Stimulated activated CD4-positive, alpha-beta T cell treated with anti-CD3 and anti-CD28 coated beads, TNF-alpha, amount 100 ng/mL, for 1 hour (primary cell): ENCODE results near the gene ERC2.

Experiments
- DNase-seq, 3 donors: peaks; one replicate each; pipeline ENCODE4 v3.0.0-alpha.2; 2020; ENCODE audit warnings: low read depth in 3 of 3, low spot score in 1 of 3

ERC2 gene

DNA sequence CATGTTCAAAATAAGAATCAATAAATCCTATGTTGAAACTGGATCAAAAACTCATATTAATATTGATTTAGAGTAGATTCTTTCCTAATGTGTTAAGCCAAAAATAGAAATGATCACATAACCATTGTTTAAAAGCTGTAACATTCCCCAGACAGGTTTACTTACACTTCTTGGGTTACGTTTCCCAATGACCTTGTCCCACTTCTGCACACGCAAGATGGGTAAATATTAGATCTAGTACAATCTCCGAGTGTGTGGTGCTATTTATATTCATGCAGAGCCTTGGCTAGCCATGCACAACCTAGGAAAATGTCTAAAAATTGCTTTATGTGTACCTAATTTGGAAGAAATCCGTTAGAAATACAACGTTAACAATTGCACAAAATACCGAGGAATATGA lies 39.6 kb downstream of the ERC2 start:
- no peak for DNase-seq

DNA sequence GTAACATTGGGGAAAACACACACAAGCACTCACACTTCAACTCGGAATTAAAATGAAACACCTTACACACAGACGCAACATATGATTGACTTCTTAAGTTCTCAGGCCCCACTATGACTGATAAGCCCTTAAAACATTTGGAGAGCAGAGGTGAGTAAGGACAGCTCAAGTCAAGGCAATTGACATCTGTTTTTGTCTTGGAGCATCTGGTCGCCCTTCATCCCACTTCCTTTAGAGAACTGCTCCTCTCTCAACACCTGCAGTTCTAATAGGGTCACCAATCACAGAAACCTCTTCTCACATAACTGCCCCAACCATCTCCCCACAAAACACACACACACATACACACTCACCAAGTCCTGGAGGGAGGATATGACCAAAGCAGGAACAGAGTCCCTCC lies 43.4 kb downstream of the ERC2 start:
- no peak for DNase-seq

DNA sequence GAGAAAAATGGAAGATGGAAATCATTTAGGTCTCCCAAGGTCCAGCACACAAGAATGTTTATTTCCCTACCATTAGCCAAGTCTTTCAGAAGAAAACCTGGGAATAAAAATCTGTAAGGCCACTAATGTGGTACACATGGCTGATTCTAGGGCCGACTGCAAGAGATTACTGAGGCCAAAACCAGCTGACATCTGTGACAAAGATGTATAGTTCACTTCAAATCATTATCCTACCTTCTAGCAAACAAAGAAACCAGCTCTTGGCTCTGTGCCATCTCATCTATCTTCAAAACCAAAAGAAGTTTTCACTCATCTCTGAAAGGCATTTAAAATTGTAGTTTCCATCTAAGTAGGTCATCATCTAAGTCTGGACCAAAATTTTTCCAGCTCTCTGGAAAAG lies 43.9 kb downstream of the ERC2 start:
- DNase-seq, result no peak

DNA sequence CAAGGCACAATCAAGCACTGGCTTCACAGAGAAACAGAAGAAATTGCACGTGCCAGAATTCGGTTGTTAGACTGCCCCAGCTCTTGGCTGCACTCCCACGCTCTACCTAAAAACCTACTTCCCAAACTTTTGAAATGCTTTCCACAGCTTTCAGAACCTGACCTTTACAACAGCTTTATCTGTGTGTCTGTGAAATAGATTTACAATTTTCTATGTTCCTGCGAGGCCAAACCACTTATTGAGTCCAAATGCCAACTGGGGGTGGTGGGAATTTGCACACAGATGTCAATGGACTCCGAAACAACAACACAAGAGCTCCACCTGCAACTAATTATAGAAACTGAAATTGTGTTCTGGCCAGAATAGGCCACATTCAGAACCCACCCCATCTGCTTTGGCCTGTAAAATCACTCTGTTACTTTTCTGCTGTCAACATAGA lies 44.6 kb downstream of the ERC2 start:
- no peak for DNase-seq

DNA sequence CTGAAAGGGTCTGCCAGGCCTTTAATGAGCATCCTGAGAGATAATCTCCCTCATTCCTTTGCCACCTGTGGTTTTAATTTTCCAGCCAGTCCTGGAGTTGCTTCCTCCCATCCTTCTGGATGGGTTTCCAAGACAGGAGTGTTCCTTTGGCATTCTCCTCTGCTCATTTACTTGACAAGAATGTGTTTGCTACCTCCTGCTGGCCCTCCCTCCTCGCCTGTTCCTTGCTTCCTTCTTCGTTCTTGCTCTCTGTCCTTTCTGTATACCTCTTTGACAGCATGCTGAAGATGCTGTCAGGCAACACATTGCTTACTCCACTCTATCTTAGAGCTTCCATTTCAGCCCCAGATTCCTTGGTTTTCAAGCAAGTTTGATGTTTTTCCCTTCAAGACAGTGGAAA lies 46.0 kb downstream of the ERC2 start:
- no peak for DNase-seq

DNA sequence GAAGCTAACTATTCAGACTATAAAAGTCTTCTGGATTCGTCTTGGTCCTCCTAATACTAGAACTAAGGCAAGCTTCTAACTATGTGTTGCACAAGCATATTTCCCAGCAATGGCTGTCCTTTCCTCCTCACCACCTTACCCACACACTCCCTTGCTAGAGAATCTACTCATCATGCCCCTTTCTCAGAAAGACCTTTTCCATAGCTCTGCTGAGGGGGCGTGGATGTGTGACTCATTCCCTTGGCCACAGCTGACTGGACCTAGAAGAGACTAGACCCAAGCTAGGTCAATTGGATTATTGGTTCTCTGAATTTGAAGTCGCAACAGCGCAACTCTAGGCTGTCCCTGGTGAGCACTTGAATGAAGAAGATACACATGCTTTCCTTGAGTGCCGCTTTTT lies 47.1 kb downstream of the ERC2 start:
- no peak for DNase-seq

DNA sequence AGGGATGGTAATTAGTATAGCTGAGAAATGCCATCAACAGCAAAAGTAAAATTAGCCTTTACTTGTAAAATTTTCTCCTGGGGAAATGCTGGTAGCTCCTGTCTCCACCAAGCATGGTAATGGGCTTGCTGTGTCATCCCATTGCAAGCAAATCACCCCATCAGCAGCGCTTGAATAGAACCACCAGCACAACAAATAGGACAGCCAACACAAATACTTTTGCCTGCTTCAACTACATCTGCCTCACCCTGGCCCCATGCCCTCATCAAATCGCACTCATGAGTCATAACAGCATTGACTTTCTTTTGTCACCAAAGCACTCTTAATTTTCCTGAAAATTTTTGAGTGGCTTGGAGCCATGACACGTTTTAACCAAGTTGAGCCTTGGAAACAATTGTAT lies 52.6 kb downstream of the ERC2 start:
- no peak for DNase-seq

DNA sequence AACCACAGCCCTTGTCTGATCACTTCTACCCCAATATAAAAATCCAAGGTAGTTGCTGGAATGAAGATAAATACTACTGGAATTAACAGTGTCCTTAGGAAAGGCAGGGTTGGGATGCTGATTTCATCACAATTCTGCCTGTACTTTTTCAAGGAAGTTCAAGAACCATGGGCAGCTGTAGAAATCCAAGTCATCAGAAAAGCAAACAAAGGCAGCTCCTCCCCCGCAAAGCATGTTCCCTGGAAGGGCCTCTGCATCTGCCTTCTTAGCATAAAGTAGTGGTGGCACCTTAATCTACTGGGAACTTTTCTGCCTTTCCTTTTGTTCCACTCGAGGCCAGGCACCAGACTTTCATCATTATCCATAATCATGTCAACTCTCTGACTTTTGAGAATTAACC lies 54.4 kb downstream of the ERC2 start:
- DNase-seq, result no peak

DNA sequence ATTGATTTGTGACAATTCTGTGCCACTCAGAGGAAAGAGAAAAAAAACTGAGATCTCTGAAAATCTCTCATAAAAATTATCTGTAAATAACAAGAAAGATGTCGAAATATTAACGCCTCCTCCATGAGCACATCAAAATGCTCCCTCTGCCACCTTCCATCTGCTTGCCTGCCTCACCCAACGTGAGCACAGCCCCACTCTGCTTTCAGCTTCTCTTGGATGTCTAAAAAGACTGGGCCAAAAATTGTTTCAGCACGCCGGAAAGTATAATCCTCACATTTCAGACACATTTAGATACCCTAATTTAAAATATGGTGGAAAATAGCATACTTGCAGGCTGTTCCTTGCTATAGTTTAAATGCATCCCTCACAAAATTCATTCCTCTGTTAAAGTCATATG lies 57.1 kb downstream of the ERC2 start:
- no peak for DNase-seq

DNA sequence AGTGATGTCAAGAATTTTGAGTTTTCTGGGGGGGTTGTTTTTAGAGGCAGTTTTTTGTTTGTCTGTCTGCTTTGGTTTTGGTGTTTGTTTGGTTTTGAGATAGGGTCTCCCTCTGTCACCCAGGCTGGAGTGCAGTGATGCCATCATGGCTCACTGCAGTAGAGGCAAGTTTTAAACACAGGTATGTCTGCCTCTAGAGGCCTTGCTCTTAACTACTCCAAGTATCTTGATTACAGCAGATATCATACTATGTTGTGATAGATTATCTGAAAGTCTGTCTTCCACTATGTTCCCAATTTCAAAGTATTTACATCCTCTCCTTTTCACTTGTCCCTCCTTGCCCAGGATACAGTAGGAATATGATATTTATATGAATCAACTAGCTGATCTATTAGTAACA lies 57.7 kb downstream of the ERC2 start:
- DNase-seq, result no peak

DNA sequence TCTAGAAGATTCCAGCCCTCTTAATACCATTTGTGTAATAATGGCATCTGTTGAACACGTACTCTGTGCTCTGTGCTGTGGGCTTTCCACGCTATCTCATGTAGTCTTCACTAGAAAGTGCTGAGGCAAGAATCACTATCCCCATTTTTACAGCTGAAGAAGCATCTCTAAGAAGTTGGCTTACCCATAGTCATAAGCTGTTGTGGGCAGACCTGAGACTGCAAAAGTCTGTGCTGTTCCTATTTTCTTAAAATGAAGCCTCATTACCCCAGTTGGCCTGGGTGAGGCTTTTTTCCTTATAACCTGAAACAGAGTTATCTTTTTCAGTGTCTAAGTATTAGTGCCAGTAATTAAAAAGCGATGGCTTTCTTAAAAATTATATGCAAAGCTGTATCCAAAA lies 58.5 kb downstream of the ERC2 start:
- no peak for DNase-seq

DNA sequence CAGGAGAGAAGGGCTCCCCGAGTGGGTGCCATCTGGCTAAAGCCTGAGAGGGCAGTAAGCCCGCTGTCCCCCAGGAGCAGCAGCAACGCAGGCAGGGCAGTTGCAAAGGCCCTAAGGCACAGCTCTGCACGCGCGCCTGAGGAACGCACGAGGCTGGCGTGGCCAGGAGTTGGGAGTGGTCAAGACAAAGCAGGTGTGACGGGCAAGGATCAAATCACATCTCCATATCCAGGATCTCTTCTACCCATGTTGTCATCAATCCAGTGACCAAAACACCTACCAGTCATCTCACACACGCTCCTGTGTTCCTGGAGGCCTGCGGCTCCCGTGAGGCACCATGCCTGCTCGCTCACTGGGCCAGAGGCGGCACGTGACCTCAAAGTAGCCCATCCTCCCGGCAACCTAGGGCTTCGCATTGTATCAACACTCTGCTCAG lies 59.5 kb downstream of the ERC2 start:
- no peak for DNase-seq

DNA sequence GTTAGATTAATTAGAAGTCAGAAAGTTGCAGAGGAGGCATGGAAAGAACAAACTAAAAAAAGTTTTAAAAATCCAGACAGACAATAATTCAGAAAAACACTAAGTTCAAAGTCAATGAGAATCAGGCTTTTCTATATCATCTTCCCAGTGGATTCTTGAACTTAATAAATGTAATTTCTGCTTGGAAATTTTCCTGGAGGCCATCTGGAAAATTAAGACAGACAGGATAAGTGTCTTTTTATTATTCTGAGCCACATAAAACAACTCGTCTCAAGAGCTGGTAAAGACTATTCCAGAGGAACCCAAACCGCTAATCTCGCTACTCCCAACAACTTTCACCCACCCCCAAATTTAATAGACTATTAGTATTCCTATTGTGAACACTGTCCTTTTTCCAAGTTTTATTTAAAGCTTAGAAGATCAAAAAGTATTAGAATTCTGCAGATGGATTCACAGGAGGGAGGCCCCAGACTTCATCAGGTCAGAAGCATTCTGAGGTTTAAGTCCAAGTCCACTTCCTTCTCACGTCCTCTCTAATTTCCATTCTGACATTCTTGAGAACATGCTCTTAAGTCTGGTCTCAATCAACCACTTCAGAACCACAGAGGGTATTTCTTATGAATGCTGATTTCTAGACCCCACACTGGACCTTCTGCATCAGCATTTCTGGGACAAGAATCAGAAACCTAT lies 61.3 kb downstream of the ERC2 start:
- DNase-seq, result no peak

DNA sequence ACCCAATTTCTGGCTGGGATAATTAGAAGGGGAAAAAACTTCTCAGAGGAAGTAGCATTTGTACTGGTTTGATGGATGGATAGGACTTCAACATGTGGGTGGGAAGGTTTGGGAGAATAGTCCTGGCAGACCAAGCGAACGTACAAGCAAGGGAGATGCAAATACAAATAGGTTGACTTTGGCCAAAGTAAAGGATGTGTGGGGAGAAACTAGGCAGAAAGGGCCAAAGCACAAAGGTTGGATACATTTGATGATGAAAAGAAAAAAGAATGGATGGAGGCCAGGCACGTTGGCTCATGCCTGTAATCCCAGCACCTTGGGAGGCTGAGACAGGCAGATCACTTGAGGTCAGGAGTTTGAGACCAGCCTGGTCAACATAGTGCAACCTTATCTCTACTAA lies 63.4 kb downstream of the ERC2 start:
- DNase-seq, result no peak

DNA sequence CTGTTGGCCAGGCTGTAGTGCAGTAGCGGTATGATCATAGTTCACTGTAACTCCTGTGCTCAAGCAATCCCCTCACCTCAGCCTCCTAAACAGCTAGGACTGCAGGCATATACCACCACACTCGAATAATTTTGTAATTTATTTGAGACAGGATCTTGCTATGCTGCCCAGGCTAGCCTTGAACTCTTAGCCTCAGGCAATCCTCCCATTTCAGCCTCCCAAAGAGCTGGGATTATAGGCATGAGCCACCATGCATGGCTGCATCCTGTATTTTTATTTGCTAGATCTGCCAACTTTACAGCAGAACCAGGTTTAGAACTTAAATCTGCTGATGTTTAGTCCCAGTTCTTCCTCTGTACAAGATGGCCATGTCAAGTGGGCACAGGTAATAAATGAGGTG lies 69.6 kb downstream of the ERC2 start:
- no peak for DNase-seq

DNA sequence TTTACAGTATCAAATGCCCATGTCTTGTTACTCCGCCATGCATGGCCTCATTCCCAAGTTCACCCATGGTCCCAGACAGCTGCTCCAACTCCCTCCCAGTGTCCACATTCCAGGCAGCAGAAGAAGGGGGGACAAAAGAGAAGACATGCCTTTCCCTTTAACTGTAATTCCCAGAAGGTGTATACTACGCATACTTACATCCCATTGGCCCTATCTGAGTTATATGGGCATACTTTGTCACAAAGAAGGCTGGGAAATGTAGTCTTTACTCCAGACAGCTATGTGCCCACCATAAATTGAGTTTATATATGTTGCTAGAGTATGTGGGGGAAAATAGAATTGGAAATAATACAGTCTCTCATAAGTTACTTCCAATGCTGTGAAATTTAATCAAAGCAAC lies 70.5 kb downstream of the ERC2 start:
- no peak for DNase-seq

DNA sequence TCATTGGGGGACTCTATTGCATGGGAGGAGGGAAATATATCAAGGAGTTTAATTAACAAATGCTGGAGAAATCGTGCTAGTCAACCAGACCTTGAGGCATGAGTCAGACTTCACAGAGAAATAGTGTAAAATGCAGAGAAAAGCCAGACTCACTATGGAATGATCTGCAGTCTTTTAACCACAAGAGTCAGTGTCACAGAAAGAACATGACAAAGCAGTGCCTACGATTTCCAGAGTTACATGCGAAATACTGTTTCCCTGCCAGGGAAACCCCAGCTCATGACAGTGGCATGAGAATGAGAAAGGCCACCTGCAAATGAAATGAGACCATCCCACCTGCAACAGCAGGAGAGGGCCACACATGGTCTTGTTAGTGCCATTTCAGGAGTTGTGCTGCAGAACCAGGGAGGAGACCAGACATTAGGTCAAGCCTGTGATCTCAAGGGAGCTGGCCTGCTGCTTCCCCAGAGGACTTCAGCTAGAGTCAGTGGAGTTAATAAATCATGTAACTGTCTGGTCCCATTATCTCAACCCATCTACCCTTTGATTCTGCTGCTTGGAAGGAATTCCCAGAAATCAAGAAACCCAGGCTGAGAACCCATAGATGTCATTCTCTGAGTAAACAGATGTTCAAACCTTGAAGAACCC lies 79.0 kb downstream of the ERC2 start:
- no peak for DNase-seq

DNA sequence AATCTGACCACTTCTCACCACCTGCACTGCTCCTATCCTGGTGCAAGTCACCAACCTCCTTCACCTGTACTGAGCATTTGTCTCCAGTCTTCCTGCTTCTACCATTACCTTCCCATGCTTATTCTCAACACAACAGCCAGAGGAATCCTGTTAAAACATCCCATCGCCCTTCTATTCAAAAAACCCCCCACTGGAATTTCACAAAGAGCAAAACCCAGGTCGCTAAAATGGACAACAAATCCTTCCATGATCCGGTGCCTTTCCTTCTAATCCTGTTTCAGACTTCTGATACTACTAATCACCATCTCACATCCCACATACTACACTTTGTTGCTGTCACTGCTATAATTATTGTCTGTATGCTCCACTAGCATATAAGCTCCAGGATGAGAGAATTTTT lies 85.2 kb downstream of the ERC2 start:
- DNase-seq, result no peak

DNA sequence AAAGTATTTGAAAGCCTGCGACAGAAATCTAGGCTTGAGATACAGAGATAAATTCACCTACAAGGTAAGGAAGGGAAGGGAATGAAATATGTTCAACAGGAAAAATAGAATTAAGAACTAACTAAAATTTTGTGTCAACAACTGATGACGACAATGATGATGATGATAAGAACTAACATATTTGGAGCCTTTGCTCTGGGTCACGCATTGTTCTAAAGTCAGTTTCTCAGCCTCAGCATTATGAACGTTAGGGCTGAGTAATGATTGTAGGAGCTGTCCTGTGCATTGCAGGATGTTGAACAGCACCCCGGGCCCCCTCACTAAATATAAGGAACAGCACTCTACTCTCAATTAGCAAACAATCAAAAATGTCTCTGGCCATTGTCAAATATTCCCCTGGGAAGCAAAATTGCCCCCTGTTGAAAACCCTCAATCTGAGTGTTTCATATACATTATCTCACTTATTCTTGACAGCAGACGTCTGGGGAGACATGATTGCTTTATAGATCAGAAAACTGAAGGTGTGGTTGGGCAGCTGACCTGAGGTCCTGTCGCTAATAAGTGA lies 88.5 kb downstream of the ERC2 start:
- DNase-seq, result no peak

DNA sequence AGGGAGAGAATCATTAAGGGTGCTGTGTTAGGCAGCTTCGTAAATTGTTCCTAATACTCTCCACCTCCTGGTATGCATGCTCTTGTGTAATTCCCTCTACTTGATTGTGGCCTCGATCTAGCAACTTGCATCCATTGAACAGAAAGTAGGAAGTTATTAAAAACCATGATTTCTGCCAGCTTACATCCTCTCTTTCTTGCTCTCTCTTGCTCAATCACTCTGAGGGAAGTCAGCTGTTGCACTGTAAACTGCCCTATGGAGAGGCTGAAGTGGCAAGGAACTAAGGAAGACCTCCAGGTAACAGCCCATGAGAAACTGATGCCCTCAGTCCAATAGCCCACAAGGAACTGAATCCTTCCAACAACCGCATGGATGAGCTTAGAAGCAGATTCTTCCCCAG lies 92.6 kb downstream of the ERC2 start:
- DNase-seq, result no peak

DNA sequence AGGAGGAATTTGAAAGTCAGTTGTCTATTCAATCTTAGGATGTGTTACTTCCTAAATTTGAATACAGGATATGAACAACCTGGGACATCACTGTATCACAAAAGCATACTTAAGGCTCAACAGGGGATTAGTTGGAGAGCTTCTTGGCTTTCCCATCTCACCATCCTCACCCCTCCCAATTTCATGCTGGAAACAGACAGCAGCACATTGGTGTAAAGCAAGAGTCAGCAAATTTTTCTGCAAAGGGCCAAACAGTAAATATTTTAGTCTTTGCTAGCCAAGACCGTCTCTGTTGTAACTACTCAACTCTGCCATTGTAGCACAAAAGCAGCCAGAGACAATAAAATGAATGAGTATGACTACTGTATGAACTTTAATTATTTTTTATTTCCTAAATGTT lies 94.9 kb downstream of the ERC2 start:
- no peak for DNase-seq

DNA sequence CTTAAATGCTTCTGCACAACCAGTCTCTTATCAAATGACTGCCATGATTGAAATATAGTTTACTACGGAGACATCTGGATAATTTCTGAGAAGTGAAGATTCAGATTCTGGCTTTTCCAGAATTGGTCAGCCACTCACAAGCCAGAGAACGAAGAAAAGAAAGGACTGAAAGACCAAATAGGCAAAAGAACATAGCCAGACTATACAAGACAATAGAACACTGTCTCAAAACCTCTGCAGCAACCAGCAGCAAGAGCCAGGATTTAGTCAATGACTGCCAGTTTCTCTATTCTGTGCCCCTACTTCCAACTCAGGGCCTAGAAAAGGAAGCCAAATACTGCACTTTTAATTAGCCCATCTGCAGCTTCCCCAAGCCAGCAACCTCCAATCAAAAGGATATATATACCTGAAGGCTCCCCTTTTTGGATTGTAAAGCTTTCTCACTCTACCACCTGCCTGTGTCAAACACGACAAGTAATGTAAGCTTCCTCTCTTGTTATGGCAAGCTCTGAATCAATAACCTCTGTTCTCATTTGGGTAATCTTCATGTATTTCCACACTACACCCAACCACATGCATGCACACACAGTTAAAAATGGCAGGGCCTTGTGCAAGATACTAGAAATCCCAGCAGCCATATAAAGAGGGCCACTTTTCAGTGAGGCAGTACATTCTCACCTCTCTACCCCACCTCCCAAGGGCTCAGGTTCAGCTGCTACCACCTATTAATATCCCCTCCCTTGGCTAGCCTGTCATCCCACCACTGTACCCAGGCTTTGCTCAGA lies 97.1 kb downstream of the ERC2 start:
- DNase-seq, result no peak
